ENCODE results near the gene AGBL4.

AGBL4 gene

GRCh38 chr1:48948562-48948961, 1075.2 kb downstream of the AGBL4 start:
- DNase-seq (ENCODE audit: extremely low read depth in 1 of 2, low read depth in 1 of 2) = no peak

- no peak for DNase-seq (ENCODE audit: extremely low read depth in 1 of 2, low read depth in 1 of 2)
Measured at GRCh38 chr1:48947761-48948537, 1075.8 kb downstream of the AGBL4 start.

DNA sequence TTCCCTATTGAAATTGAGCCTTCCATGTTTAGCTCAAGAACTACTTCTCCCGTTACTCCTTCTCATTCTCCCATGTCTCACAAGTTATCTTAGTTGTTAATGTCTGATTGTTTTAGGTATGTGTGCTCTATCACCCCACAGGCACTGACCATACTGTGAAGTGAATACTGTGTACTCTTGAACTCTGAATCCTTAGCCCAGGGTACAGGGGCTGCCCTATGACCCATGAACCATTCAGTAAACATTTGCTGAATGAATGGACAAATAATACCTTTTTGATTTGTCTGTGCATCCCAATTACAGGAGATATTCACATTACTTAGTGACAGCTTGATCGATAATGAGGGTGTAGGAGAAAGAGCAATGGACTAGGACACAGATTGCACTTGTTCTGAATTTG, 1077.7 kb downstream of the AGBL4 start:
- no peak for DNase-seq (ENCODE audit: extremely low read depth in 1 of 2, low read depth in 1 of 2)

GRCh38 chr1:48944811-48945210, 1078.9 kb downstream of the AGBL4 start:
- no peak for DNase-seq (ENCODE audit: extremely low read depth in 1 of 2, low read depth in 1 of 2)

DNA sequence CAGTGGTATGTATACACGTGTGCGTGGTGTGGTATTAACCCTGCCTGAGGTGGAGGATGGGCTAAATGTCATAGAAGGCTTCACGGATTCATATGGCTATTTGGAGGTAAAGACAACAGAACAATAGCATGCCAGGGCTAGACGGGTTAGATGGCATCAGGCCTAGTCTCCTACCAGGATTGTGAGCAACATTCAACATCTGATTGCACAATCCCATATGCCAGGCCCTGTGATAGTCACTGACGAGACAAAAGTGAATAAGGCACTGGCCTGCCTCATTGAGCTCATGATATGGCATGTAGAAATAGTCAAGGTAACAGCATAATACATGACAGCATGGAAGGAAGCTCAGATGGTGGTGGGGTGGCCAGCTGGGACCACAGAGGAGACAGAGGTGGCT, 1079.9 kb downstream of the AGBL4 start:
- DNase-seq (ENCODE audit: extremely low read depth in 1 of 2, low read depth in 1 of 2) = no peak

- DNase-seq (ENCODE audit: extremely low read depth in 1 of 2, low read depth in 1 of 2) = no peak
Measured at GRCh38 chr1:48943393-48943792, 1080.4 kb downstream of the AGBL4 start.

DNA sequence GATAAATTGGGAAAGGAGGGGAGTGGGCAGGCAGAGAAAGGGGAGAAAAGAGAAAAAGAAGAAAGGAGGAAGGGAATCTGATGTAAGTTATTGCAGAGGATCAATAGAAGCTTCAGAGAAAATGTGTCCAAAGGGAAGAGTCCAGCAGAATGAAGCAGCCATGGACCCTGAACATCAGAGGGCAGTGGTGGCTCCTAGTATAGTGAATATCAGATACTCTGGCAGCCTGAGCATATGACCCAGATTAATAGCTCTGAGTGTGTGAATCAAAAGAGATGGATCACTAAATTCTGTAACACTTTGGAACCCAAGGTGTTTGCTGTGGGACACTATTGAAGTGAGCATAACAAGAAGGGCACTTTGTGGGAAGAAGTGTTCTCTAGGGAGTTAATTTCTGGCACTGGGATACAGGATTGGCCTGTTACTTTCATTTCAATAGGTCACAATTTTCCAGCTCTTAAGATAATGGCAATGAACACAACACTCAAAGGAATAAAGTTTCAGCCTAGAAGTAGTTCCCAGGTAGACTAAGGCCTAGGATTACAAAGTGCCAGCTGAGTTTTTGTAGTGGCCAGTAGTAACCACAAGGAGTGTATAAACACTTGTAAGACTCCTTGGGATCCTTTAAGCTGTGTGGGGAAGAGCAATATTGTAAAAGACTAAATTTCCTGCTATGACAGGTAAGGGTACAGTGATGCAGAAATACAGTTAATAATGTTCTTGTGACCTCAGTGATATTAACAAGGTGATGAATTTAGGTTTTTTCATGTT, 1082.6 kb downstream of the AGBL4 start:
- DNase-seq (ENCODE audit: extremely low read depth in 1 of 2, low read depth in 1 of 2) = no peak

GRCh38 chr1:48940354-48940753, 1083.4 kb downstream of the AGBL4 start:
- no peak for DNase-seq (ENCODE audit: extremely low read depth in 1 of 2, low read depth in 1 of 2)

DNA sequence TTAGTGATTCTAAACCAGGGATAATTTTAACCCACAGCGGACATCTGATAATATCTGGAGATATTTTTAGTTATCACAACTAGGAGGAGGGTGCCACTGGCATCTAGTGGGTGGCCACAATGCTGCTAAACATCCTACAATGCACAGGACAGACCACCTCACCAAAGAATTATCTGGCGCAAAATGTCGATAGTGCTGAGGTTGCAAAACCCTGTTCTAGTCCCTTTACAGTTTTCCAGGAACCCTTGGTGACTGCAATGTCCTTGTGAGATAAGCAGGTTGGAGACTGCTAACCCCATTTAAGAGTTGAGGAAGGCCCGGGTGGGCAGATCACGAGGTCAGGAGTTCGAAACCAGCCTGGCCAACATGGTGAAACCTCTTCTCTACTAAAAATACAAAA, 1083.9 kb downstream of the AGBL4 start:
- no peak for DNase-seq (ENCODE audit: extremely low read depth in 1 of 2, low read depth in 1 of 2)

DNA sequence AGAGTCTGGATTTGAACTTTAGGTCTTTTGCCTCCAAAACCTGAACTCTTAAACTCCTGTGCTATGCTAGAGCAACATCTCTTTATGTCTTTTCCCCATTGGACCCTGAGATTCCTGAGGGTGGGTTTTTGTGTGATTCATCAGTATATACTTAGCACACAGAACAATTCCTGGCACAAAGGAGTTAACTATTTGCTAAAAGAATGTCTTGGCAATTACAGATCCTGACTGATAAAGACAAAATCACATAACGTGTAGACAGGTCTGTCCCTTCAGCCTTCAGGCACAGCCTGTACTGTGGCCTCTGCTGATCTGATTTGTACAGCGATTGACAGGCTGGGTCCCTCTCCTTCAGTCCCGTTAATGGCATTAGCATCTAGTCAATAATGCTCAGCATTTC, 1084.7 kb downstream of the AGBL4 start:
- no peak for DNase-seq (ENCODE audit: extremely low read depth in 1 of 2, low read depth in 1 of 2)

DNA sequence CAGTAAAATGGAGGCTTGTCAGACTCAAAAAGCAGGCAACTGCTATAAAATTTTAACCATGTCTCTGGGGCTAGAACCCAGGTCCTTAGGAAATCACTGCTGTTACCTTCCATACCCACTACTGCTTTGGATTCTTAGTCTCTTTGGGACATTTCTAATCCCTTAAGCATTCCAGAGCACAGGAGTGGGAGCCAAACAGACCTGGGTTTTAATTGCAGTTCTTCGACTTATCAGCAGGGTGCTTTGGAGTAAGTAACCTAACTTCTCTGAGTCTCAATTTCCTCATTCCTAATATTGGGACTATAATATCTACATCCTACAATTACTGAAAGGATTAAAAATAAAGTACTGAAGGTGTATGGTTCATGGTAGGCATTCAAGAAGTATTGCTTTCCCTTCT, 1086.0 kb downstream of the AGBL4 start:
- no peak for DNase-seq (ENCODE audit: extremely low read depth in 1 of 2, low read depth in 1 of 2)

DNA sequence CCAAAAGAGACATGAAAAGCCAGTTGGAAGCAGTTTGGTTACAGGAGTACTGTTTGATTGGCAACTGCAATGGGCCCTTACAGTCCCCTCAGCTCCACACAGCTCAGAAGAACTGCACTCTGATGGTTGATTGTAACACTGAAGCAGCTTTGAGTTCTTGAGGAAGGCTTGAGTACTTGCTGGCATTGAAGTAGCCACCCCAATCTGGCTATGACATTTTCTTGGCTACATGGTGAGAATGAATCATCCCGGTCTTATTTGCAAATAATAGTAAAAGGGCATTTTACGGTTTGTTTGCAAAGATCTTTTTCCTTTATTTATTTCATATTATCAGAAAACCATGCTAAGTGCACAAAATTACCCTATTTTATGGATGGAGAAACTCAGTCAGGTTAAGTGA, 1087.3 kb downstream of the AGBL4 start:
- no peak for DNase-seq (ENCODE audit: extremely low read depth in 1 of 2, low read depth in 1 of 2)

- no peak for DNase-seq (ENCODE audit: extremely low read depth in 1 of 2, low read depth in 1 of 2)
Measured at GRCh38 chr1:48932366-48932765, 1091.4 kb downstream of the AGBL4 start.

GRCh38 chr1:48931506-48932192, 1092.1 kb downstream of the AGBL4 start:
- no peak for DNase-seq (ENCODE audit: extremely low read depth in 1 of 2, low read depth in 1 of 2)

DNA sequence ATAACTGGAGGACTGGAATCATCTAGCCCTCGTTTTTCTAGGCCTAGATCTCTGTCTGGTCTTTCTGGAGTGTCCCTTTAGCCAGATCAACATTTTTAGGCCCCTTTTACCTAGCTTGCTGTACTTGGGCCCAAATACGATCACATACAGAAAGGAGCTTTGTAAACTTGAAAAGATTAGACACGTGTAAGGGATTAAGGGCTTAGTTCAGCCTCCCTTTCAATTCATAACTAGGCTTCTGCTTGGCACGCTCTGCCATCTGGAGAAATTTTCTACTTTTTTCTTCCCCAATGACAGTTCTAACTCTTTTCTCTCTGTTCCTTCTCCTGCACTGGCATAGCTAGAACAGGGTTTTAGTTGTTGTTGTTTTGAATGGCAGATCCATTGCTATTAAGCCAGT, 1093.7 kb downstream of the AGBL4 start:
- DNase-seq (ENCODE audit: extremely low read depth in 1 of 2, low read depth in 1 of 2) = no peak

DNA sequence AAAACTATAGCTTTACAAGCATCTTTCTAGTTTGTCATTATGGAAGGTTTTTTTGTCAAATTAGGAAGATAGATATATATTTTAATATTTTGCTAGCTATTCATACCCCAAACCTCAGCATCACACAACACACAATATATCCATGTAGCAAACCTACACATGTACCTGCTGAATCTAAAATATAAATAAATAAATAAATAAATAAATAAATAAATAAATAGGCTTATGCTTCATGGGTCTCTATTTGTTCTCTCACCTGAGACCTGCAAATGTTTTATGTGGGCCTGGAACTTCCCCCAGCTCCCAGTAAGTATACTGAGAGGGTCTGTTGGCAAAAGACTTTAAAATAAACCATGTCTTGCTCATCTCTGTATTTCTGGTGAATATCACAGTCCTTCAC, 1099.7 kb downstream of the AGBL4 start:
- DNase-seq (ENCODE audit: extremely low read depth in 1 of 2, low read depth in 1 of 2) = no peak

GRCh38 chr1:48923116-48923515, 1100.6 kb downstream of the AGBL4 start:
- no peak for DNase-seq (ENCODE audit: extremely low read depth in 1 of 2, low read depth in 1 of 2)

DNA sequence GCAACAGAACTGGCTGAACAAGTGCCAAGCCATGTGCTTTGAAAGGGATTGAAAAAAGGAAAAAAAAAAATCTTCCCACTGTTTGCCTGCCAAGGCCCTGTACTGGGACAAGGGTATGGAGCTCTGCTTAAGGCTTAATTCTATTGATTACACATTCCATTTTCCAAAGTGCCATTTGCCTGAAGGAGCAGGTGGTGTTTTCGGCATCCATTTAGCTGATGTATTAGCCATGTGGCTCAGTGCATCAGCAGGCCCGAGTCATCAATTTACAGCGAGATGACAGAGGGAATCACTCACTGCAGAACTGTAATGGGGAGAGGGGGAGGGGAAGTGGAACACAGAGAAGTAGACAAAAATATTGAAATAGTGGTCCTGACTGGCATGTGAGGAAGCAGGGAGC, 1102.9 kb downstream of the AGBL4 start:
- no peak for DNase-seq (ENCODE audit: extremely low read depth in 1 of 2, low read depth in 1 of 2)

- no peak for DNase-seq (ENCODE audit: extremely low read depth in 1 of 2, low read depth in 1 of 2)
Measured at GRCh38 chr1:48917901-48918603, 1105.7 kb downstream of the AGBL4 start.

- no peak for DNase-seq (ENCODE audit: extremely low read depth in 1 of 2, low read depth in 1 of 2)
Measured at GRCh38 chr1:48917070-48917454, 1106.7 kb downstream of the AGBL4 start.
